AG04449 (cell line): Measurements from ENCODE around the gene ANGEL2.

Experiments used
- CTCF ChIA-PET: fragments of 350-600 bp; formaldehyde crosslinking; extraction: SDS; loops from one replicate; lab custom pipeline; 2021; ENCODE audit warnings: antibody characterized with exemption; lab: Yijun Ruan, JAX
- POLR2A ChIA-PET: fragments of 400-600, 350-600 bp; formaldehyde crosslinking; extraction: SDS; loops from one replicate; lab custom pipeline; 2020; ENCODE audit warnings: antibody characterized with exemption, inconsistent platforms; lab: Yijun Ruan, JAX
- DNase-seq: peaks from one replicate; pipeline ENCODE4 v3.0.0-alpha.2; 2010; ENCODE audit warnings: low read depth, low spot score
- H3K4me3 ChIP-seq: 2 replicates; pipeline ENCODE4 v1.5.1; 2011; ENCODE audit warnings: low read depth, mild to moderate bottlenecking, control low read depth, low read length
- TF ChIP-seq, protein P1 (sequence below): IDR thresholded peaks from one replicate; pipeline ENCODE4 v1.5.1; 2011; ENCODE audit warnings: mild to moderate bottlenecking, moderate library complexity, low read length, control low read depth, inconsistent platforms; ENCODE audit not compliant: insufficient read depth; ENCODE audit errors: missing control alignments

Gene ANGEL2

DNA sequence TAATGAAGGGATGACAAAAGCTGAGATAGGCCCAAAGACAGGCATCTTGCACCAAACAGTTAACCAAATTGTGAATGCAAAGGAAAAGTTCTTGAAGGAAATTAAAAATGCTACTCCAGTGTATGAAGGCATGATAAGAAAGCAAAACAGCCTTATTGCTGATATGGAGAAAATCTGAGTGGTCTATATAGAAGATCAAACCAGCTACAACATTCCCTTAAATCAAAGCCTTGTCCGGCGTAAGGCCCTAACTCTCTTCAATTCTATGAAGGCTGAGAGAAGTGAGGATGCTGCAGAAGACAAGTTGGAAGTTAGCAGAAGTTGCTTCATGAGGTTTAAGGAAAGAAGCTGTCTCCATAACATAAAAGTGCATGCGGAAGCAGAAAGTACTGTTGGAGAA lies 4.3 kb upstream of the ANGEL2 start:
- H3K4me3 ChIP-seq = no peak overlapping the region
- ChIA-PET POLR2A (no interaction called here), CTCF (interaction anchor here (1.0 kb wide), 1 partner anchor 18 kb away, joined by 3 read pairs; no protein-coding TSS in a partner anchor)
- no peak for DNase-seq
- TF ChIP-seq, protein P1, sequence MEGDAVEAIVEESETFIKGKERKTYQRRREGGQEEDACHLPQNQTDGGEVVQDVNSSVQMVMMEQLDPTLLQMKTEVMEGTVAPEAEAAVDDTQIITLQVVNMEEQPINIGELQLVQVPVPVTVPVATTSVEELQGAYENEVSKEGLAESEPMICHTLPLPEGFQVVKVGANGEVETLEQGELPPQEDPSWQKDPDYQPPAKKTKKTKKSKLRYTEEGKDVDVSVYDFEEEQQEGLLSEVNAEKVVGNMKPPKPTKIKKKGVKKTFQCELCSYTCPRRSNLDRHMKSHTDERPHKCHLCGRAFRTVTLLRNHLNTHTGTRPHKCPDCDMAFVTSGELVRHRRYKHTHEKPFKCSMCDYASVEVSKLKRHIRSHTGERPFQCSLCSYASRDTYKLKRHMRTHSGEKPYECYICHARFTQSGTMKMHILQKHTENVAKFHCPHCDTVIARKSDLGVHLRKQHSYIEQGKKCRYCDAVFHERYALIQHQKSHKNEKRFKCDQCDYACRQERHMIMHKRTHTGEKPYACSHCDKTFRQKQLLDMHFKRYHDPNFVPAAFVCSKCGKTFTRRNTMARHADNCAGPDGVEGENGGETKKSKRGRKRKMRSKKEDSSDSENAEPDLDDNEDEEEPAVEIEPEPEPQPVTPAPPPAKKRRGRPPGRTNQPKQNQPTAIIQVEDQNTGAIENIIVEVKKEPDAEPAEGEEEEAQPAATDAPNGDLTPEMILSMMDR = no peak

DNA sequence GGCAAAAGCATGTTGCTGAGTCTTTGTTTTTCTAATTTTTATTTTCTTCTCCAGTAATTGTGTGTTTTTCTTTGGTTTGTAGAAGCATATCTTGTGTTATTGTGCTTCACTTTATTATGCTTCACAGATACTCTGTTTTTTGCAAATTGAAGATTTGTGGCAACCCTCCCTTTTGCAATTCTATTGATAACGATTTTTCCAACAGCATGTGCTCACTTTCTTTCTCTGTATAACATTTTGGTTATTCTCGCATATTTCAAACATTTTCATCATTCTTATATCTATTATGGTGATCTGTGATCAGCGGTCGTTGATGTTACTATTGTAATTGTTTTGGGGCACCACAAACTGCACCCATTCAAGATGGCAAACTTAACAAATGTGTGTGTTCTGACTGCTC lies 3.8 kb upstream of the ANGEL2 start:
- POLR2A ChIA-PET = no interaction called here
- DNase-seq = no peak
- CTCF ChIA-PET = no interaction called here
- TF ChIP-seq, protein P1 = no peak
- no peak overlapping the region for H3K4me3 ChIP-seq

DNA sequence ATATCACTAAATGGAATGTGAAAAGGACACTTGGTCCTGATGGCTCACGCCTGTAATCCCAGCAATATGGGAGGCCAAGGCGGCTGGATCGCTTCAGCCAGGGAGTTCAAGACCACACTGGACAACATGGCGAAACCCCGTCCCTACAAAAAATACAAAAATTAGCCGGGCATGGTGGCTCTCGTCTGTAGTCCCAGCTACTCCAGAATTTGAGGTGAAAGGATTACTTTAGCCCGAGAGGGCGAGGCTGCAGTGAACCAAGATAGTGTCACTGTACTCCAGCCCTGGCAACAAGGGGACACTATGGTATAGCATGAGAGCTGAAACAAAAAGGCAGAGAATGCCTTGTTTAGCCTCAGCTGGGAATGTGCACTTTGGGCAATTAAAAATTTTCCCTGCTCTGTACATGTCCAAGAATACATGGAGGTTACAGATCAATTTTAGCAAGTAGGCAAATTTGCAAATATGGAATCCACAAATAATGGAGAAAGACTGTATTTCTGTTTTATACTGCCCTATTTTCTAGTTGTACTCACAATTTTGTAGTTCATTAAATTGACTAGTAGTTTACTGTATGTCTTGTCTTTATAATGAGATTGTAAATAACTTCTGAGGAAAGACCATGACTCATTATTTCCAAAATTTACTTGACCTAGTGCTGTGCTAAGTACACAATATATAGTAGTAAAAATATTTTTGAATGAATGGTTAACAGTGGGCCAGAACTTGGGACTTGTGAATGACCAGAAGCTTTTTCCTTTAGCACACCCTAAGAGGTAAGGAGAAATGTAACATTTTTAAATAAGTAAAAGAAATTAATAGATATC lies 2.0 kb upstream of the ANGEL2 start:
- TF ChIP-seq, protein P1 = no peak
- no peak for DNase-seq
- ChIA-PET CTCF (no interaction called here), POLR2A (no interaction called here)
- H3K4me3 ChIP-seq = no peak overlapping the region

DNA sequence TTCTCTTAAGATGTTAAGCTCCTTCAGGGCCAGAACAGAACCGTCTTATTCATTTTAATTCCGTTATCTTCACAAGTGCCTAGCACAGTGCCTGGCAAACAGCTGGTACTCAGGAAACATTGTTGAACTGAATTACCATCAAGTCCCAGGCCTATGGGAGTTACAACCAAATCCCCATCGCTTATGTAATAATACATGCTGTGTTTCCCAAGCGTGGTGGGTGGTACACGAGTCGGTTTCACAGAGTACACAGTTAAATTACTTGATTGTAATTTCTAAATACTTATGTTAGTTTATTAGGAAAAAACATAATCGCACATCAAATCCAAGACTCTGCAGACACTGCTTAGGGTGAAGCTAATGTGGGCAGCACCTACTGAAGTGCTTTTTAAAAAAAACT lies 1.0 kb downstream of the ANGEL2 start:
- DNase-seq = no peak
- H3K4me3 ChIP-seq = peak overlapping the region; percentile 83
- ChIA-PET CTCF (interaction anchor here (1.5 to 4.2 kb wide), 3 partner anchors 12 to 19 kb away, joined by 4 to 27 read pairs (median 10); no protein-coding TSS in a partner anchor), POLR2A (no interaction called here)
- TF ChIP-seq, protein P1 = no peak

GRCh38 chr1:213008564-213008963 lies 7.1 kb downstream of the ANGEL2 start:
- CTCF ChIA-PET = interaction anchor here (0.9 kb wide), 1 partner anchor 14 kb away, joined by 3 read pairs; no protein-coding TSS in a partner anchor
- POLR2A ChIA-PET = no interaction called here
- H3K4me3 ChIP-seq = no peak overlapping the region
- DNase-seq = no peak
- TF ChIP-seq, protein P1 = no peak

DNA sequence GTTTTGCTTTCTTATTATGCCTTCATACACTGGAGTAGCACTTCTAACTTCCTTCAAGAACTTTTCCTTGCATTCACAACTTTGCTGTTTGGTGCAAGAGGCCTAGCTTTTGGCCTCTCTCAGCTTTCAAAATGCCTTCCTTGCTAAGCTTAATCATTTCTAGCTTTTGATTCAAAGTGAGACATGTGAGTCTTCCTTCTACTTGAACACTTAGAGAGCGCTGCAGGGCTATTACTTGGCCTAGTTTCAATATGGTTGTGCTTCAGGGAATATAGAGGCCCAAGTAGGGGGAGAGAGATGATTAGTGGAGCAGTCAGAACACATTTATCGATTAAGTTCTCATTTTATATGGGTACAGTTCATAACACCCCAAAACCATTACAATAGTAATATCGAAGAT lies 12.4 kb downstream of the ANGEL2 start:
- H3K4me3 ChIP-seq = no peak overlapping the region
- no peak for DNase-seq
- ChIA-PET POLR2A (no interaction called here), CTCF (interaction anchor here (1.6 to 6.1 kb wide), 4 partner anchors 8 to 526 kb away, joined by 3 to 49 read pairs (median 8); partner anchors contain the start of gene ANGEL2)
- TF ChIP-seq, protein P1 = no peak
